PC-3 (cell line): ENCODE data around the gene SAMD13. TPM values are rescaled to one million over a fixed set of nuclear protein-coding genes. Genes with fewer than 3 reads are reported as not detected.

Source experiments
- ATAC-seq: fragments of 200-7000 bp; cut with Tn5 transposase; 2 replicates; pipeline ENCODE4 v1.9.1; 2020; ENCODE audit warnings: mild to moderate bottlenecking, moderate library complexity
- BruUV-seq: library from RNA; stranded (reverse); fragments of 400-500 nt; replicated peaks from 2 replicates; lab custom pipeline; 2021; lab: Mats Ljungman, UMichigan
- CTCF ChIA-PET: fragments of 300-600 bp; sonication (Branson Sonifier 250); formaldehyde crosslinking; loops from one replicate; lab custom pipeline; 2022; ENCODE audit warnings: antibody characterized with exemption; lab: Charles Lee
- POLR2A ChIA-PET: fragments of 300-600 bp; sonication (Branson Sonifier 250); formaldehyde crosslinking; loops from one replicate; lab custom pipeline; 2022; ENCODE audit warnings: antibody characterized with exemption; ENCODE audit not compliant: unreplicated experiment; lab: Charles Lee
- DNase-seq: peaks from one replicate; pipeline ENCODE4 v3.0.0-alpha.2; 2015
- H2AFZ ChIP-seq: fragments of 300-600 bp; sonication (generic); 2 replicates; pipeline ENCODE4 v1.6.0; 2016; ENCODE audit warnings: antibody characterized with exemption, low read length
- H3F3A ChIP-seq: fragments of 300-600 bp; sonication (generic); one replicate; pipeline ENCODE4 v1.6.0; 2017; ENCODE audit warnings: antibody characterized with exemption, low read length, control low read depth, mild to moderate bottlenecking; ENCODE audit not compliant: unreplicated experiment
- H3K27ac ChIP-seq: fragments of 300-600 bp; sonication (generic); 2 replicates; pipeline ENCODE4 v1.5.1; 2016; ENCODE audit warnings: mild to moderate bottlenecking, low read length
- H3K27me3 ChIP-seq: fragments of 300-600 bp; sonication (generic); 2 replicates; pipeline ENCODE4 v1.6.1; 2016; ENCODE audit warnings: low read length, mixed read lengths
- H3K36me3 ChIP-seq: fragments of 300-600 bp; sonication (generic); 2 replicates; pipeline ENCODE4 v1.6.1; 2016; ENCODE audit warnings: low read depth, mixed run types, low read length, mixed read lengths
- H3K4me1 ChIP-seq: fragments of 300-600 bp; sonication (generic); 2 replicates; pipeline ENCODE4 v1.5.1; 2016; ENCODE audit warnings: low read length; ENCODE audit not compliant: insufficient read depth
- H3K4me2 ChIP-seq: fragments of 300-600 bp; sonication (generic); 2 replicates; pipeline ENCODE4 v1.6.0; 2016; ENCODE audit warnings: low read length
- H3K4me3 ChIP-seq: fragments of 300-600 bp; sonication (generic); 2 replicates; pipeline ENCODE4 v1.5.1; 2016; ENCODE audit warnings: mild to moderate bottlenecking, low read length, mixed read lengths
- H3K79me2 ChIP-seq: fragments of 300-600 bp; sonication (generic); 2 replicates; pipeline ENCODE4 v1.6.1; 2017; ENCODE audit warnings: low read length, mixed read lengths
- H3K9ac ChIP-seq: fragments of 300-600 bp; sonication (generic); 2 replicates; pipeline ENCODE4 v1.6.0; 2016; ENCODE audit warnings: mild to moderate bottlenecking, low read length
- H3K9me2 ChIP-seq: fragments of 300-600 bp; sonication (generic); replicated peaks from 2 replicates; pipeline ENCODE4 v1.6.1; 2016; ENCODE audit warnings: mixed run types, low read length, mixed read lengths
- H3K9me3 ChIP-seq: fragments of 300-600 bp; sonication (generic); 2 replicates; pipeline ENCODE4 v1.6.1; 2016; ENCODE audit warnings: low read length, mixed read lengths
- H4K20me1 ChIP-seq: fragments of 300-600 bp; sonication (generic); 2 replicates; pipeline ENCODE4 v1.6.1; 2016; ENCODE audit warnings: low read length, mixed read lengths
- CTCF ChIP-seq: fragments of 300-600 bp; sonication (generic); conservative IDR thresholded peaks from 2 replicates; pipeline ENCODE4 v1.5.1; 2017; ENCODE audit warnings: antibody characterized with exemption, low read depth, mild to moderate bottlenecking, low read length
- EZH2 ChIP-seq: fragments of 300-600 bp; sonication (generic); IDR thresholded peaks from one replicate; pipeline ENCODE4 v1.6.1; 2017; ENCODE audit warnings: antibody characterized with exemption, mild to moderate bottlenecking, low read length; ENCODE audit not compliant: unreplicated experiment
- EZH2phosphoT487 ChIP-seq: fragments of 300-600 bp; sonication (generic); IDR thresholded peaks from 2 replicates; pipeline ENCODE4 v1.6.1; 2018; ENCODE audit warnings: mild to moderate bottlenecking, antibody characterized with exemption, low read length, borderline replicate concordance
- intact Hi-C: fragments of 100-400 bp; cut with micrococcal nuclease; formaldehyde crosslinking; loops from 2 replicates; pipeline ENCODE4 v1.9.0; 2023
- total RNA-seq: library from RNA; depleted of rRNA; stranded (reverse); fragments of >200 nt; gene quantifications from 2 replicates; pipeline ENCODE4 v1.2.3, GENCODE V29; 2014

SAMD13 gene
- total RNA-seq, 1 experiment from 2014 or later: 1.1 TPM

GRCh38 chr1:84377480-84378095 lies 76.1 kb downstream of the SAMD13 start:
- TF ChIP-seq EZH2 (no peak), EZH2phosphoT487 (no peak), CTCF (no peak)
- H3K9ac ChIP-seq: no peak overlapping the region
- intact Hi-C loops: no loop called here
- no peak overlapping the region for H3K4me3 ChIP-seq
- H2AFZ ChIP-seq: 0 out of 2 replicates have a peak overlapping the region, but pooled peaks have one; percentile 19
- ChIA-PET CTCF (no interaction called here), POLR2A (interaction anchor here (0.6 kb wide), 2 partner anchors 235 to 1429 kb away, joined by 3 read pairs; no protein-coding TSS in a partner anchor)
- peak; percentile 73 for DNase-seq
- ATAC-seq: peak; percentile 75
- H3K27ac ChIP-seq: no peak overlapping the region
- H4K20me1 ChIP-seq: no peaks in the 10 kb centered on the region
- H3K9me3 ChIP-seq: no peaks in the 10 kb centered on the region
- H3F3A ChIP-seq: no peaks in the 10 kb centered on the region
- no peaks in the 10 kb centered on the region for H3K9me2 ChIP-seq
- no peaks in the 10 kb centered on the region for H3K27me3 ChIP-seq
- H3K4me1 ChIP-seq: peaks cover 41% of the 10 kb centered on the region
- H3K36me3 ChIP-seq: no peaks in the 10 kb centered on the region
- no TSS peak for BruUV-seq
- no peaks in the 10 kb centered on the region for H3K79me2 ChIP-seq
- H3K4me2 ChIP-seq: peak overlapping the region; percentile 38

GRCh38 chr1:84379138-84379916 lies 77.8 kb downstream of the SAMD13 start:
- TF ChIP-seq CTCF (no peak), EZH2phosphoT487 (no peak), EZH2 (no peak)
- no peaks in the 10 kb centered on the region for H3K79me2 ChIP-seq
- ChIA-PET CTCF (interaction anchor here (0.6 kb wide), 1 partner anchor 62 kb away, joined by 6 read pairs; no protein-coding TSS in a partner anchor), POLR2A (interaction anchor here (0.7 kb wide), 1 partner anchor 446 kb away, joined by 3 read pairs; no protein-coding TSS in a partner anchor)
- intact Hi-C loops: no loop called here
- H2AFZ ChIP-seq: no peak overlapping the region
- H3K4me3 ChIP-seq: no peak overlapping the region
- H3K9ac ChIP-seq: no peak overlapping the region
- no peaks in the 10 kb centered on the region for H3K9me3 ChIP-seq
- H3K27ac ChIP-seq: no peak overlapping the region
- no peaks in the 10 kb centered on the region for H3K9me2 ChIP-seq
- H3K36me3 ChIP-seq: no peaks in the 10 kb centered on the region
- BruUV-seq: no TSS peak
- no peaks in the 10 kb centered on the region for H3K27me3 ChIP-seq
- no peaks in the 10 kb centered on the region for H4K20me1 ChIP-seq
- no peaks in the 10 kb centered on the region for H3F3A ChIP-seq
- peak; percentile 74 for DNase-seq
- H3K4me2 ChIP-seq: no peak overlapping the region
- H3K4me1 ChIP-seq: peaks cover 42% of the 10 kb centered on the region
- peak; percentile 75 for ATAC-seq

GRCh38 chr1:84379917-84380180 lies 78.3 kb downstream of the SAMD13 start:
- H3K9me2 ChIP-seq: no peaks in the 10 kb centered on the region
- H3K36me3 ChIP-seq: no peaks in the 10 kb centered on the region
- no peaks in the 10 kb centered on the region for H3K27me3 ChIP-seq
- TF ChIP-seq CTCF (no peak), EZH2phosphoT487 (no peak), EZH2 (no peak)
- H4K20me1 ChIP-seq: no peaks in the 10 kb centered on the region
- H2AFZ ChIP-seq: no peak overlapping the region
- ChIA-PET CTCF (interaction anchor here (0.6 kb wide), 1 partner anchor 61 kb away, joined by 6 read pairs; no protein-coding TSS in a partner anchor), POLR2A (no interaction called here)
- H3K4me3 ChIP-seq: no peak overlapping the region
- no peaks in the 10 kb centered on the region for H3F3A ChIP-seq
- DNase-seq (no peak), ATAC-seq (no peak)
- H3K27ac ChIP-seq: no peak overlapping the region
- no peaks in the 10 kb centered on the region for H3K79me2 ChIP-seq
- no peak overlapping the region for H3K4me2 ChIP-seq
- H3K9ac ChIP-seq: no peak overlapping the region
- H3K9me3 ChIP-seq: no peaks in the 10 kb centered on the region
- peaks cover 42% of the 10 kb centered on the region for H3K4me1 ChIP-seq
- BruUV-seq: no TSS peak
- intact Hi-C loops: no loop called here
